ENCODE data around the gene SLC24A3. TPM values are rescaled to one million over a fixed set of nuclear protein-coding genes. Genes with fewer than 3 reads are reported as not detected.
A peak's percentile ranks its signal among the peaks of the same experiment; 100 is the strongest.

Gene SLC24A3
- total RNA-seq, 1 experiment from 2014 or later, result 46.0 TPM

DNA sequence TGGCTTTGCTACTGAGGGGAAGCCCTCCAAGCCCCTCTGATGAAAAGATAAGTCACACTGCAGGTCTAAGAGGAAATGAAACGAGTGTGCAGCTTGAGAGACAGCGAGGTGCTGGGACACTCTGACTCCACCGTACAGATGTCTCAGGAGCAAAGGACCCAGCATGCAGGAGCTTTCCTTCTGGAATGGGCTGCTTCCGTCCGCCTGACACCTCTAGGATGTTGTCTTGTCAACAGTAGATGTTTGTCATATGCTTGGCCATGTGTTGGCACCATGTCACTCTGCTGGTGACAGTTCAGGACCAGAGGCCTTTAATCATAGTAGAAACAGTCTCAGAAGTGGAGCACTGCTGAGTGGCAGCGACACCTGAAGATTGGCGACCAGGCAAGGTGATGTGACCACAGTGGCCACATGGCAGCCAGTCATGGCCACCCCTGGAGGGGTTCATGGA lies 46.7 kb downstream of the SLC24A3 start:
- POLR2A ChIA-PET (ENCODE audit: low non-redundant PET), result no interaction called here
- Histone ChIP-seq H3K4me3 (ENCODE audit: low read depth, low read length, poor library complexity, severe bottlenecking) (no peak overlapping the region), H3K9me3 (ENCODE audit: low read depth, low read length, poor library complexity, severe bottlenecking) (no peaks in the 10 kb centered on the region), H3K27ac (ENCODE audit: low read depth, low read length, poor library complexity, severe bottlenecking) (peak overlapping the region; percentile 35), H3K27me3 (replicated peaks; ENCODE audit: insufficient read depth, low read depth, low read length, poor library complexity) (no peaks in the 10 kb centered on the region), H3K4me1 (ENCODE audit: insufficient read depth, low read length, poor library complexity, severe bottlenecking) (peaks cover 24% of the 10 kb centered on the region), H3K36me3 (ENCODE audit: insufficient read depth, low read length, poor library complexity, severe bottlenecking) (no peaks in the 10 kb centered on the region)
- CTCF ChIA-PET, result no interaction called here
- intact Hi-C loops (cut with micrococcal nuclease; ENCODE audit: unreplicated experiment), result no loop called here
- no TSS peak for BruUV-seq (replicated peaks)
- DNase-seq (ENCODE audit: low spot score), result no peak
- no peak for TF ChIP-seq EZH2 (IDR thresholded peaks at IDR 0.05; ENCODE audit: borderline replicate concordance, low read depth, low read length, poor library complexity, severe bottlenecking)
- TF ChIP-seq, protein P1, sequence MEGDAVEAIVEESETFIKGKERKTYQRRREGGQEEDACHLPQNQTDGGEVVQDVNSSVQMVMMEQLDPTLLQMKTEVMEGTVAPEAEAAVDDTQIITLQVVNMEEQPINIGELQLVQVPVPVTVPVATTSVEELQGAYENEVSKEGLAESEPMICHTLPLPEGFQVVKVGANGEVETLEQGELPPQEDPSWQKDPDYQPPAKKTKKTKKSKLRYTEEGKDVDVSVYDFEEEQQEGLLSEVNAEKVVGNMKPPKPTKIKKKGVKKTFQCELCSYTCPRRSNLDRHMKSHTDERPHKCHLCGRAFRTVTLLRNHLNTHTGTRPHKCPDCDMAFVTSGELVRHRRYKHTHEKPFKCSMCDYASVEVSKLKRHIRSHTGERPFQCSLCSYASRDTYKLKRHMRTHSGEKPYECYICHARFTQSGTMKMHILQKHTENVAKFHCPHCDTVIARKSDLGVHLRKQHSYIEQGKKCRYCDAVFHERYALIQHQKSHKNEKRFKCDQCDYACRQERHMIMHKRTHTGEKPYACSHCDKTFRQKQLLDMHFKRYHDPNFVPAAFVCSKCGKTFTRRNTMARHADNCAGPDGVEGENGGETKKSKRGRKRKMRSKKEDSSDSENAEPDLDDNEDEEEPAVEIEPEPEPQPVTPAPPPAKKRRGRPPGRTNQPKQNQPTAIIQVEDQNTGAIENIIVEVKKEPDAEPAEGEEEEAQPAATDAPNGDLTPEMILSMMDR (conservative IDR thresholded peaks at IDR 0.05; ENCODE audit: low read depth, low read length), result no peak

DNA sequence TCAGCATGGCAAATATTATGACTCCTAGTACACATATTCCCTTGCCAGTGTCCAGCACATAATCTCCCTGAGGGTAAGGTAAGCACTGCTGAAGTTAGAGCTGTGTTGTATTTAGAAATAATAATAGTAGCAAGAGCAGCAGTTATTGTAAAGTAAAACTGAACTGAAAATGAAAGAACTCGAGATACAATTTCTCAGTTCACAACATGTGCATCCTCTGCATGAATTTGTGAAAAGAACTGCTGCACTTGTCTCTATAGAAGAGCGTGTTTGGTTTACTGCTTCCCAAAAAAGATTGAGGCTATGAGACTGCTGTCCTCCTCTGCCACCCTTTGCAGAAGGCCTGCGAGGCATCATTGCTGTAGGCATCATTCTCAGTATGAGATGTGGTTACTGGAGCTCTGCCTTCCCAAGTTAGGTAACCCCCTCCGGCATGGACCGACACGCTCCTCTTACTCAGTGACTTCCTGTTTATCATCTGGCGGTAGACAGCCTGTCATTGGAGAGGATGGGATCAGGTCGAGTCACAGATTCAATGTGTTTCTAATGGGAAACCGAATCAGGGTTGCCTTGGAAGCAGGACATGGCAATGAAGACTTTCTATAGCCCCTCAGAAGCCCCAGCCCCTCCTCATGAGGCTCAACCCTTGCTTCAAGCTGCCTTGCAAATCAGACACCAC lies 48.1 kb downstream of the SLC24A3 start:
- Histone ChIP-seq H3K4me1 (ENCODE audit: insufficient read depth, low read length, poor library complexity, severe bottlenecking) (peaks cover 15% of the 10 kb centered on the region), H3K9me3 (ENCODE audit: low read depth, low read length, poor library complexity, severe bottlenecking) (no peaks in the 10 kb centered on the region), H3K27me3 (replicated peaks; ENCODE audit: insufficient read depth, low read depth, low read length, poor library complexity) (no peaks in the 10 kb centered on the region), H3K27ac (ENCODE audit: low read depth, low read length, poor library complexity, severe bottlenecking) (no peak overlapping the region), H3K4me3 (ENCODE audit: low read depth, low read length, poor library complexity, severe bottlenecking) (no peak overlapping the region), H3K36me3 (ENCODE audit: insufficient read depth, low read length, poor library complexity, severe bottlenecking) (no peaks in the 10 kb centered on the region)
- no peak for DNase-seq (ENCODE audit: low spot score)
- TF ChIP-seq EZH2 (IDR thresholded peaks at IDR 0.05; ENCODE audit: borderline replicate concordance, low read depth, low read length, poor library complexity, severe bottlenecking), result no peak
- TF ChIP-seq, protein P1 (conservative IDR thresholded peaks at IDR 0.05; ENCODE audit: low read depth, low read length), result no peak
- ChIA-PET POLR2A (ENCODE audit: low non-redundant PET) (no interaction called here), CTCF (no interaction called here)
- BruUV-seq (replicated peaks), result no TSS peak
- intact Hi-C loops (cut with micrococcal nuclease; ENCODE audit: unreplicated experiment), result no loop called here

DNA sequence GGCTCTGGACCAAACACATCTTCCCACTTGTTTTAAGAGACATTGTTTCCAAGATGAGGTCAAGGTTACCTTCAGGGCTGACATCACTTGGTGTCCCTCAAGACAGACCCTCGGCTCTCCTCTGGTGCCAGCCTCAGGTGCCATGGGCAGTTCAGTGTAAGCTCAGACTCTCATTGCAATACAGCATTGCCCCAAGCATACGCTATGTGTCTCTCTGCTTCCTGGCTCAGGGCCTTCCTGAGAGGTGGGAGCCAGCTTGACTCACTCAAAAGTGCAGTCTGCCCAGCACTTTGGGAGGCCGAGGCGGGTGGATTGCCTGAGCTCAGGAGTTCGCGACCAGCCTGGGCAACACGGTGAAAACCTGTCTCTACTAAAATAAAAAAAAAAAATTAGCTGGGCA lies 51.7 kb downstream of the SLC24A3 start:
- Histone ChIP-seq H3K4me3 (ENCODE audit: low read depth, low read length, poor library complexity, severe bottlenecking) (no peak overlapping the region), H3K4me1 (ENCODE audit: insufficient read depth, low read length, poor library complexity, severe bottlenecking) (peaks cover 25% of the 10 kb centered on the region), H3K27me3 (replicated peaks; ENCODE audit: insufficient read depth, low read depth, low read length, poor library complexity) (no peaks in the 10 kb centered on the region), H3K27ac (ENCODE audit: low read depth, low read length, poor library complexity, severe bottlenecking) (no peak overlapping the region), H3K9me3 (ENCODE audit: low read depth, low read length, poor library complexity, severe bottlenecking) (no peaks in the 10 kb centered on the region), H3K36me3 (ENCODE audit: insufficient read depth, low read length, poor library complexity, severe bottlenecking) (no peaks in the 10 kb centered on the region)
- POLR2A ChIA-PET (ENCODE audit: low non-redundant PET), result no interaction called here
- TF ChIP-seq, protein P1 (conservative IDR thresholded peaks at IDR 0.05; ENCODE audit: low read depth, low read length), result no peak
- TF ChIP-seq EZH2 (IDR thresholded peaks at IDR 0.05; ENCODE audit: borderline replicate concordance, low read depth, low read length, poor library complexity, severe bottlenecking), result no peak
- DNase-seq (ENCODE audit: low spot score), result no peak
- CTCF ChIA-PET, result interaction anchor here (0.7 kb wide), 1 partner anchor 20 kb away, joined by 3 read pairs; no protein-coding TSS in a partner anchor
- no TSS peak for BruUV-seq (replicated peaks)
- intact Hi-C loops (cut with micrococcal nuclease; ENCODE audit: unreplicated experiment), result no loop called here
